HG03108 (cell line): ENCODE data around the gene LRMDA.
"Not testable (repeated sequence)": the region's sequence is repeated elsewhere in the genome, so short reads cannot be mapped to it uniquely, and the experiment has no call there.

Source experiments
- ATAC-seq: cut with Tn5 transposase; IDR thresholded peaks from one replicate; pipeline ENCODE4 v1.9.1; 2021; ENCODE audit warnings: moderate library complexity; ENCODE audit not compliant: unreplicated experiment

LRMDA gene

DNA sequence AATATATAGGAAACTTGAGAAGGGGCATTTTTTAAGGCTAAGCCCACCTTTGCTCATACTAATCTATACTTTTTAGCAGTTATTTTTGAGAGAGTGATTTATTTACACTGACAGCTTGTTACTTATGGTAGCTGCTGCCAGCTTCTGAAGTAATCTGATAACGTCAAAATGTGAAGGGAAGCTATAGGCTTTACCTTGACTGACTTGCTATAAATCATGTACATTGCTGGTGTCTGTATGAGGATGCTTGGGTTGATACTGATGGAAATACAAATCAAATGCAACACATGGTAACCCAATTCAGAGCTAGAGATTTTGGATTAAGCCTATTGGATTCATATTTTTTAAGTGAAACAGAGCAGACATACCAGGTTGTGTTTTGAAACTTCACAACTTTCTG lies 299.4 kb downstream of the LRMDA start:
- ATAC-seq, result no peak

- ATAC-seq, result no peak
Measured at GRCh38 chr10:75733135-75733890, 301.9 kb downstream of the LRMDA start.

- no peak for ATAC-seq
Measured at GRCh38 chr10:75736151-75736640, 304.8 kb downstream of the LRMDA start.

- ATAC-seq, result no peak
Measured at GRCh38 chr10:75736889-75737579, 305.6 kb downstream of the LRMDA start.

- ATAC-seq, result no peak
Measured at GRCh38 chr10:75737580-75737949, 306.1 kb downstream of the LRMDA start.

GRCh38 chr10:75738924-75739323 lies 307.5 kb downstream of the LRMDA start:
- ATAC-seq, result no peak

GRCh38 chr10:75739414-75740143 lies 308.2 kb downstream of the LRMDA start:
- ATAC-seq, result no peak

DNA sequence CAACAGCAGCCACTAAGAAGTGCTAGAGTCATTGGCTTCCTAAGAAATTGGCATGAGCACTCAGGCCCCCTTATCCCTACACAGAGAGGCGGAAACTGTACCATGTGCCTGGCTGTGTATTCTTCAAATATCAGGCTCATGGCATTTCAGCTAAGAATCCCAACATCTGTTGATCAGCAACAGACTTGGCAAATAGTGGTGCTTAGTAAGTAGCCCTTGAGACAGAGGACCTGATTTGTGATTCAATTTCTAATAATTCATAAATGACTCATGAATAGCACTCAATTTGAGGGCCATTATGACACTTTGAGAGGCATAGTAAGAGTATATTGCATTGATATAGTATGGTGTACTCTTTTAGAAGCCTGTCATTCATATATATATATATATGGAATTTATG lies 309.1 kb downstream of the LRMDA start:
- ATAC-seq, result no peak

DNA sequence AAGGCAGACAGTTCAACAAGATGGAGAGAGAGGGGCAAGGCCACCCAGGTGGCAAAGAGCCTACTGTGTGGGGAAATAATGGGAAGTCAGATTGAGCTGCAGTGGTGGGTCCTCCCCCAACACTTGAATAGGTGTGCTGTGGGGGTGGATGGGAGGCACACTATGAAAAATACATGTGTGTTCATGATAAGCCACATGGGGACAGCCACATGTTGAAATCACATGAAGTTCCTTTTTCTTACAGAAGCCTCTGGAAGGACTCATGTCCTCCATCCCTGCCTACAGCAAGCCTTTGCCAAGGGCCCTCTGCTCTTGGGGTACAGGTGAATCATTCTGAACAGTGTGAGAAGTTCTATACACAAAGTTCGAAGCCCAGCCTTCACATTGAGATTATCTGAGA lies 310.9 kb downstream of the LRMDA start:
- ATAC-seq, result no peak

DNA sequence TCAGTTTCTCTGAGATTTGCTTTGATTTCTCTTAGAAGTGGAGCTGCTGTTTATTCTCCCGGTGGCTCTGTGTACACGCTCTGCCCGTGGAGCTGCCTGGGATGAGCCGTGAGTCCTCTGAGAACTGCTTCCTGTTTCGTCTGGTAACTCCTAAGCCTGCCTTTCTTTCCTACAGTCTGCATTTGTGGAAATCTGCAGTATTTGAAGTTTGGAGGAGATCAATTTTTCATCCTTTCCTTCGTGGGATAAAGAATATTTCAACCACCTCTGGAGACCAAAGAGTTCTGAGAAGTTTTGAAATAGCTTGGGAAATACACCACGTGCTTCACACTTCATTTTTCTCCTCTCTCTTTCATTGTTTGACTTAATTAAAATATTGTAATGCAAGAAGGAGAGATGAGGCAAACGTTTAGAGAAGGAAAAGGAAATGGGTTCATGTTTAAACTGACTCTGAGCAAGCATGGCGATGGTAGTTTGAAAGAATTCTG lies 311.9 kb downstream of the LRMDA start:
- ATAC-seq, result no peak

- ATAC-seq, result no peak
Measured at GRCh38 chr10:75744261-75744660, 312.8 kb downstream of the LRMDA start.

GRCh38 chr10:75746356-75746755 lies 314.9 kb downstream of the LRMDA start:
- no peak for ATAC-seq

DNA sequence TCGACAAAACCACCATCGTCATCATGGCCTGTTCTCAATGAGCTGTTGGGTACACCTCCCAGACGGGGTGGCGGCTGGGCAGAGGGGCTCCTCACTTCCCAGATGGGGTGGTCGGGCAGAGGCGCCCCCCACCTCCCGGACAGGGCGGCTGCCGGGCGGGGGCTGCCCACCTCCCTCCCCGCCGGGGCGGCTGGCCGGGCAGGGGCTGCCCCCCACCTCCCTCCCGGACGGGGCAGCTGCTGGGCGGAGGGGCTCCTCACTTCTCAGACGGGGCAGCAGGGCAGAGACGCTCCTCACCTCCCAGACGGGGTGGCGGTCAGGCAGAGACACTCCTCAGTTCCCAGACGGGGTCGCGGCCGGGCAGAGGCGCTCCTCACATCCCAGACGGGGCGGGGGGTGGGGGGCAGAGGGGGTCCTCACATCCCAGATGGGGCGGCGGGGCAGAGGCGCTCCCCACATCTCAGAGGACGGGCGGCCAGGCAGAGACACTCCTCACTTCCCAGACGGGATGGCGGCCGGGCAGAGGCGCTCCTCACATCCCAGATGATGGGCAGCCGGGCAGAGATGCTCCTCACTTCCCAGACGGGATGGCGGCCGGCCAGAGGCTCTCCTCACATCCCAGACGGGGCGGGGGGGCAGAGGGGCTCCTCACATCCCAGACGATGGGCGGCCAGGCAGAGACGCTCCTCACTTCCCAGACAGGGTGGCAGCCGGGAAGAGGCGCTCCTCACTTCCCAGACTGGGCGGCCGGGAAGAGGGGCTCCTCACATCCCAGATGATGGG lies 318.9 kb downstream of the LRMDA start:
- ATAC-seq, result not testable (repeated sequence)

GRCh38 chr10:75751232-75751631 lies 319.8 kb downstream of the LRMDA start:
- ATAC-seq, result no peak

DNA sequence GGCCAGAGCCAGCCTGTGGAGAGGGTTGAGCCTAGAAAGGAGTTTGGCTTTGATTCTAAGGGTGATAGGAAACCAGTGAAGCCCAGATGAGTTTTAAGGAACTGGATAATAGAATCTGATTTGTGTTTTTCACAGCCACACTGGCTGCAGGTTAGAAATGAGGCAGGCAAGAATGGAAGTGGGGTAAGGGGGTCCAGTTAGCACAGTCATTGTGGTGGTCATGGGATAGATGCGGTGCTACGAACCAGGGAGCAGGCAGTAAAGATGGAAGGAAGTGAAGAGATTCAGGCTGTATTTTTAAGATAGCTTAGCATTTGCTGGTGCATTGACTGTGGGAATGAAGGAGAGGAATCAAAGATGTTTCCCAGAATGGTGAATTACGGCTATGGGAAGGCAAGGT lies 322.2 kb downstream of the LRMDA start:
- no peak for ATAC-seq

DNA sequence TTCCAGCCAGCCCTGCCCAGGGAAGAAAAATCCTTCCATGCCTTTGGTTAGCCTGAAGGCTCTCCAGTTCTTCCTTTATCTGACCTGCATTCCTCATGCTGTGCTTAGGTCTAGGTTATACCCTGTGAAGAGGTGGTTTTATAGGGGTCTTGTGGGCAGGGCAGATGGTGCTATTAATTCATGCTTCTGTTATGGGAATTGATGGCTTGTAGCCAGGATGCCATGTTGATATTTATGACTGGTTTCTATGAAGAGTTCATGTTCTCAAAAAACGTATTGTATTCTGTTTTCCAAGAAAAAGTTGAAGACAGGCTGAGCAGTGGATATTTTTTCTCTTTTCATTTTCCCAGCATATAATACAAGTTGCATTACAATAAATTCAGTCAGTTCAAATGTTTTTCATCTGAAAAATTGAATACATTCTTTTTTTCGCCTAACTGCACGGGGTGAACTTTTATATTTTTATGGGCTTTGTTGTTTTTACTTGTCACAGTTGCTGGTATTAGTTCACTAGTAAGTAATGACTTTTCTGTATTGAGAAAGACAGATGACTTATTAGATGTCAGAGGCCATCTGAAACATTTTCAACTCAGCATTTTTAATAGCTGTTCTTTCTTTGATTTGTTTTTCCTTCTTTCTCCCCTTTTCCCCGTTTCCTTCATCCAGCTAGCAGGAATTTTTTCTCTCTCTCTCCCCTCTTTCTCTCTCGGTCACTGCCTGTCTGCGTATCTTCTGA lies 322.8 kb downstream of the LRMDA start:
- ATAC-seq, result no peak

DNA sequence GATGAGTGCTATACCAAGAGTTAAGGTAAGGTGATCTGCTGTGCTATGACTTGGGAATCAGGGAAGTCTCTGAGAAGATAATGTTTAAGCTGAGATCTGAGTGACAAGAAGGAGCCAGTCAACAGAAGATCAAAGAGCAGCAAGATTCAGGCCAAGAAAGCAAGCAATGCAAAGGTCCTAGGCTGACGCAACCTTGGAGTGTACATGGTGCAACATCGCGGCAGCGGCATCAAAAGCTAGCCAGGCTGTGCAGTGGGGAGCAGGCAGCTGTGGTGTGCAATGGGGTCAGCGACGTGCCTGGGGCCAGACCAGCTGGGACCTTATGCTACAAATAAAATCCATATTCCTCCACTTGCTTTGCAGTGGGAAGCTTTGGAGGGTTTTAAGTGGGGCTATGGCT lies 324.1 kb downstream of the LRMDA start:
- ATAC-seq, result no peak

DNA sequence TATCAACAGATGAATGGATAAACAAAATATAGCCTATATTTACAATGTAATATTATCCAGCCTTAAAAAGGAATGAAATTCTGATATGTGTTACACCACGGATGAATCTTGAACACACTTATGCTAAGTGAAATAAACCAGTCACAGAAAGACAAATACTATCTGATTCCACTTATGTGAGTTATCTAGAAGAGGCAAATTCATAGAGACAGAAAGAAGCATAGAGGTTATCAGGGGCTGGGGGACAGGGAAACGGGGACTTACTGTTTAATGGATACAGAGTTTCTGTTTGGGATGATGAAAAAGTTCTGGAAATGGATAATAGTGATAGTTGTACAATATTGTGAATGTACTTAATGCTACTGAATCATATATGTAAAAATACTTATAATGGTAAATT lies 329.9 kb downstream of the LRMDA start:
- ATAC-seq, result no peak

GRCh38 chr10:75762431-75762802 lies 331.0 kb downstream of the LRMDA start:
- ATAC-seq, result no peak

DNA sequence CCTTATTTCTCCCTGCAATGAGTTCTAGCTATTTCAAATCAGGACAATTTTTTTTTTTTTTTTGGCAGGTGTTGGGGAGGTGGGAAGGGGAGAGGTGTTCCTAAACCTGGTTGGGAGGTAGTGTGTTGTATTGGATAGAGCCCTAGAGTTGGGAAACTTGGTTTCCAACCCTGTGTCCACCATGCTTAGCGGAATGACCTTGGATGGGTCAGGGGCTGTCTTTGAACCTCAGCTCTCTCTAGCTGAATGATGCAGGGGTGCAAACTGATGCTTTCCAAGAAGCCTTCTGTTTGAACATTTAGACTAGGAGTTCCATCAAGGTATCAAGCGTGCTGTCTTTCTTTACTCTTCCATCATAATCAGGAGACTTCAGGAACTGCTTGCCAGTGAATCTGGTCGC lies 332.2 kb downstream of the LRMDA start:
- ATAC-seq, result no peak
